Tibial nerve (tissue), 4 donors: ENCODE results near the gene MPDU1. TPM values are rescaled to one million over a fixed set of nuclear protein-coding genes. Genes with fewer than 3 reads are reported as not detected.

ENCODE experiments used
- DNase-seq, 2 donors: peaks; one replicate each; pipeline ENCODE4 v3.0.0-alpha.2; 2019; ENCODE audit warnings: low spot score in 2 of 2
- H3K27ac ChIP-seq, 4 donors: fragments of 200-600 bp; sonication (generic) in 3 of 4; one replicate each; pipeline ENCODE4 v1.5.1; 2017 to 2019; ENCODE audit warnings: mild to moderate bottlenecking in 1 of 4
- H3K27me3 ChIP-seq, 2 donors: fragments of 200-600 bp; sonication (generic) in 1 of 2; one replicate each; pipeline versions ENCODE4 v1.5.1 to v1.6.0; 2017 to 2019
- H3K36me3 ChIP-seq, 3 donors: fragments of 200-600 bp; sonication (generic); one replicate each; pipeline ENCODE4 v1.5.1; 2018 to 2019
- H3K4me1 ChIP-seq, 4 donors: fragments of 200-600 bp; sonication (generic) in 3 of 4; one replicate each; pipeline ENCODE4 v1.5.1; 2017 to 2019
- H3K4me3 ChIP-seq, 4 donors: fragments of 200-600 bp; sonication (generic) in 3 of 4; one replicate each; pipeline ENCODE4 v1.5.1; 2017 to 2019; ENCODE audit warnings: mild to moderate bottlenecking in 1 of 4, moderate library complexity in 1 of 4
- H3K9me3 ChIP-seq, 4 donors: fragments of 200-600 bp; sonication (generic) in 3 of 4; one replicate each; pipeline ENCODE4 v1.5.1; 2017 to 2019
- CTCF ChIP-seq, 5 experiments: fragments of 200-600 bp in 3 of 5; fragments of 450-650 bp in 2 of 5; sonication (generic) in 3 of 5; IDR thresholded peaks; one replicate each; pipeline ENCODE4 v1.5.1; 2016 to 2019; ENCODE audit warnings: antibody characterized with exemption in 5 of 5, mild to moderate bottlenecking in 3 of 5, moderate library complexity in 2 of 5
- EP300 ChIP-seq, 2 donors: sonication (generic); formaldehyde crosslinking; IDR thresholded peaks; one replicate each; pipeline ENCODE4 v1.6.1; 2017; ENCODE audit warnings: antibody characterized with exemption in 2 of 2, mild to moderate bottlenecking in 1 of 2
- POLR2A ChIP-seq, 2 donors: fragments of 450-650 bp; IDR thresholded peaks; one replicate each; pipeline ENCODE4 v1.6.1; 2017; ENCODE audit warnings: antibody characterized with exemption in 2 of 2, mild to moderate bottlenecking in 2 of 2, moderate library complexity in 2 of 2
- WGBS, 2 donors: methylation state at CpG; one replicate each; pipeline ENCODE4 v1.1.5; 2018; 5-methylcytosine and 5-hydroxymethylcytosine counted together
- total RNA-seq, 4 donors: library from RNA; depleted of rRNA; stranded (reverse); fragments of >200 nt; gene quantifications; one replicate each; pipeline ENCODE4 v1.1.0, GENCODE V29; 2016

MPDU1 gene
- total RNA-seq, 4 donors from 2014 or later = 58.3 to 102 (median 66.2) TPM

GRCh38 chr17:7582396-7583252, 1.0 kb upstream of the MPDU1 start:
- Histone ChIP-seq H3K27ac (peak overlapping the region; percentile 93 to 97 (median 96)), H3K27me3 (no peaks in the 10 kb centered on the region), H3K4me1 (peaks cover 0 to 76% (median 47%) of the 10 kb centered on the region in 4 donors), H3K36me3 (peaks cover 4 to 50% (median 6%) of the 10 kb centered on the region in 3 donors), H3K4me3 (peak overlapping the region; percentile 51 to 85 (median 56)), H3K9me3 (no peaks in the 10 kb centered on the region)
- no peak for DNase-seq
- no peak for TF ChIP-seq POLR2A (IDR thresholded peaks at IDR 0.05)
- no peak for TF ChIP-seq CTCF (IDR thresholded peaks at IDR 0.05)
- TF ChIP-seq EP300 (IDR thresholded peaks at IDR 0.05) = no peak
- WGBS, 2 donors = 74 to 89% methylated on average over 23 to 35 of the region's 36 CpGs

DNA sequence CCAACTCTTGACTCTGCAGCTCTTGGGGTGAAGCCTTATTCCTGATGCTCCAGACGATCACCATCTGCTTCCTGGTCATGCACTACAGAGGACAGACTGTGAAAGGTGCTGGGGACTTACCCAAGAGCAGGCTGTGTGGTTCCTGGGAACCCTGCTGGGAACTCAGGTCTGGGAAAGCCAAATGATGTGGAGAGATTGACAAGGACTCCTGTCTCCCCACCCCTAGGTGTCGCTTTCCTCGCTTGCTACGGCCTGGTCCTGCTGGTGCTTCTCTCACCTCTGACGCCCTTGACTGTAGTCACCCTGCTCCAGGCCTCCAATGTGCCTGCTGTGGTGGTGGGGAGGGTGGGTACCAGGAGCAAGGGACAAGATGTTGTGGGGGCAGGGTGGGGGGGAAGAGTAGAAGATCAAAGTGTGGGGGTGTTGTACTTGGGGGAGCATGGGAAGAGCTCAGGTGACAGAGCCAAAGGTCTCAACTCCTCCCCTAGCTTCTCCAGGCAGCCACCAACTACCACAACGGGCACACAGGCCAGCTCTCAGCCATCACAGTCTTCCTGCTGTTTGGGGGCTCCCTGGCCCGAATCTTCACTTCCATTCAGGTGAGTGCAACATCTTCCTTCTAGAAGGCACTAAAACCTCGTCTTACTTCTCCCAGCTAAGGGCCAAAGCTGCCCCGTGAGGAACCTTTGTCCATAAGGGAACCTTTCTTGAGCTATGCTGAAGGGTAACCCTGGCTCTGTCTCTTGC, 3.2 kb downstream of the MPDU1 start:
- no peak for DNase-seq
- H3K27ac ChIP-seq = no peak overlapping the region
- peaks cover 0 to 62% (median 25%) of the 10 kb centered on the region in 4 donors for H3K4me1 ChIP-seq
- no peaks in the 10 kb centered on the region for H3K9me3 ChIP-seq
- no peaks in the 10 kb centered on the region for H3K27me3 ChIP-seq
- TF ChIP-seq POLR2A (IDR thresholded peaks at IDR 0.05) (no peak), CTCF (IDR thresholded peaks at IDR 0.05) (no peak), EP300 (IDR thresholded peaks at IDR 0.05) (no peak)
- H3K36me3 ChIP-seq = peaks cover 0 to 32% (median 0%) of the 10 kb centered on the region in 3 donors
- WGBS, 2 donors = 75 to 84% methylated on average over 9 of the region's 9 CpGs
- H3K4me3 ChIP-seq = no peak overlapping the region

GRCh38 chr17:7587420-7588151, 3.9 kb downstream of the MPDU1 start:
- no peaks in the 10 kb centered on the region for H3K27me3 ChIP-seq
- peaks cover 0 to 39% (median 6%) of the 10 kb centered on the region in 3 donors for H3K36me3 ChIP-seq
- DNase-seq = no peak
- TF ChIP-seq CTCF (IDR thresholded peaks at IDR 0.05) (no peak), POLR2A (IDR thresholded peaks at IDR 0.05) (no peak), EP300 (IDR thresholded peaks at IDR 0.05) (no peak)
- H3K4me1 ChIP-seq = peaks cover 0 to 55% (median 17%) of the 10 kb centered on the region in 4 donors
- H3K9me3 ChIP-seq = no peaks in the 10 kb centered on the region
- 46 to 59% methylated on average over 12 of the region's 12 CpGs for WGBS, 2 donors
- peak overlapping the region in 2 of 4 donors; percentile 77 to 86 for H3K27ac ChIP-seq
- H3K4me3 ChIP-seq = no peak overlapping the region

DNA sequence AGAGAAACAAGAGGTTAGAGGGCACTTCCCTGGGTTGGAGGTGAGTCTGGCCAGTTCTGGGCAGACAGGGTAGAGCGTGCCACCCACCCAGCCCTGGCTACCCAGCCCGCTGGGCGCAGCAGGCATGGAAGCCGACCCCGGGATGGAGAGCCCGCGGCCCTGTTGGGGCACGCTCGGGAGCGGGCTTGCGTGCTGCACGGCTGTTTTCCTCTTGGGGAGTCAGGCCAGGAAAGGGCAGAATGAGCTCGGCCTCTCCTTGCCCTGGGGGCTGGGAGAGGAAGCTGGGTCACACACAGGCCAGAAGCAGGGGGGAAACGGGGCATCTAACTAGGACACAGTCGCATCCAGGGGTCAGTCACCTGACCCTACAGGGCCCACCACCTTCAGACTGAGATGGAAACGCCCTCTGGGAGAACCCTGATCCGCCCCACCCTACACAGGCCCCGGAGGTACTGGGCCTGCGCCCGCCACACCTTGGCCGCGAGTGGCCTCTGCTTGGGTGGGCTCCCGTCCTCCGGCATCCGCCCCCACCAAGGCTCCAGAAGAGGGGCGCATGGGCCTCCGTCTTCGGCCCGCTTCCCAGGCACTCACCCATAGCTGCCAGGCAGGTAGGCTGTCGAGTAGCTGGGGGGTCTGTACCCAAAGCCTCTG, 5.0 kb downstream of the MPDU1 start:
- WGBS, 2 donors = 35 to 44% methylated on average over 14 to 30 of the region's 30 CpGs
- no peak for DNase-seq
- TF ChIP-seq POLR2A (IDR thresholded peaks at IDR 0.05) (no peak), CTCF (IDR thresholded peaks at IDR 0.05) (no peak), EP300 (IDR thresholded peaks at IDR 0.05) (no peak)
- Histone ChIP-seq H3K4me1 (peaks cover 0 to 47% (median 10%) of the 10 kb centered on the region in 4 donors), H3K27me3 (no peaks in the 10 kb centered on the region), H3K36me3 (peaks cover 2 to 50% (median 17%) of the 10 kb centered on the region in 3 donors), H3K4me3 (peak overlapping the region; percentile 35 to 71 (median 48)), H3K27ac (peak overlapping the region; percentile 62 to 86 (median 70)), H3K9me3 (no peaks in the 10 kb centered on the region)
